Gastroesophageal sphincter (tissue), 4 donors: ENCODE measurements around the gene ST3GAL2. TPM values are rescaled to one million over a fixed set of nuclear protein-coding genes. Genes with fewer than 3 reads are reported as not detected.

Experiments
- ATAC-seq: fragments of 150-250 bp; one replicate; pipeline ENCODE4 v1.9.1; 2016; ENCODE audit warnings: mild to moderate bottlenecking, moderate library complexity
- H3K27ac ChIP-seq, 4 donors: fragments of 200-600 bp; sonication (generic) in 3 of 4; 1 replicate in 3 of 4; 2 replicates in 1 of 4; pipeline ENCODE4 v1.5.1; 2016 to 2019
- H3K27me3 ChIP-seq: fragments of 200-600 bp; sonication (generic); one replicate; pipeline ENCODE4 v1.5.1; 2019
- H3K36me3 ChIP-seq, 2 donors: fragments of 200-600 bp; sonication (generic); one replicate each; pipeline ENCODE4 v1.5.1; 2019; ENCODE audit warnings: control low read depth in 1 of 2
- H3K4me1 ChIP-seq, 3 donors: fragments of 200-600 bp; sonication (generic); 1 replicate in 2 of 3; 2 replicates in 1 of 3; pipeline ENCODE4 v1.5.1; 2016 to 2019; ENCODE audit warnings: control low read depth in 2 of 3
- H3K4me3 ChIP-seq, 2 donors: fragments of 200-600 bp; sonication (generic); one replicate each; pipeline ENCODE4 v1.5.1; 2019; ENCODE audit warnings: mild to moderate bottlenecking in 1 of 2, moderate library complexity in 1 of 2
- H3K9me3 ChIP-seq, 3 donors: fragments of 200-600 bp; sonication (generic); one replicate each; pipeline ENCODE4 v1.5.1; 2017 to 2019; ENCODE audit warnings: control low read depth in 2 of 3
- EP300 ChIP-seq: sonication (generic); formaldehyde crosslinking; IDR thresholded peaks from one replicate; pipeline ENCODE4 v1.6.1; 2017; ENCODE audit warnings: antibody characterized with exemption, mild to moderate bottlenecking
- POLR2A ChIP-seq, 2 donors: fragments of 450-650 bp; IDR thresholded peaks; one replicate each; pipeline ENCODE4 v1.6.1; 2017; ENCODE audit warnings: antibody characterized with exemption in 2 of 2, mild to moderate bottlenecking in 2 of 2, moderate library complexity in 1 of 2
- POLR2AphosphoS5 ChIP-seq: sonication (generic); formaldehyde crosslinking; IDR thresholded peaks from one replicate; pipeline ENCODE4 v1.6.1; 2017; ENCODE audit warnings: antibody characterized with exemption
- WGBS, 2 donors: methylation state at CpG; one replicate each; pipeline ENCODE4 v1.1.5; 2018; ENCODE audit warnings: low coverage in 1 of 2; 5-methylcytosine and 5-hydroxymethylcytosine counted together
- total RNA-seq, 4 donors: library from RNA; depleted of rRNA; stranded (reverse); fragments of >200 nt; gene quantifications; one replicate each; pipeline ENCODE4 v1.1.0, GENCODE V29; 2016
- TF ChIP-seq, protein P1 (sequence below), 4 experiments: fragments of 200-600 bp in 2 of 4; fragments of 450-650 bp in 2 of 4; sonication (generic) in 1 of 4; IDR thresholded peaks; one replicate each; pipeline ENCODE4 v1.5.1; 2017 to 2019; ENCODE audit warnings: antibody characterized with exemption in 4 of 4, mild to moderate bottlenecking in 2 of 4, moderate library complexity in 2 of 4

The ST3GAL2 gene
- total RNA-seq, 4 donors from 2014 or later = 17.6 to 35.6 (median 24.8) TPM

DNA sequence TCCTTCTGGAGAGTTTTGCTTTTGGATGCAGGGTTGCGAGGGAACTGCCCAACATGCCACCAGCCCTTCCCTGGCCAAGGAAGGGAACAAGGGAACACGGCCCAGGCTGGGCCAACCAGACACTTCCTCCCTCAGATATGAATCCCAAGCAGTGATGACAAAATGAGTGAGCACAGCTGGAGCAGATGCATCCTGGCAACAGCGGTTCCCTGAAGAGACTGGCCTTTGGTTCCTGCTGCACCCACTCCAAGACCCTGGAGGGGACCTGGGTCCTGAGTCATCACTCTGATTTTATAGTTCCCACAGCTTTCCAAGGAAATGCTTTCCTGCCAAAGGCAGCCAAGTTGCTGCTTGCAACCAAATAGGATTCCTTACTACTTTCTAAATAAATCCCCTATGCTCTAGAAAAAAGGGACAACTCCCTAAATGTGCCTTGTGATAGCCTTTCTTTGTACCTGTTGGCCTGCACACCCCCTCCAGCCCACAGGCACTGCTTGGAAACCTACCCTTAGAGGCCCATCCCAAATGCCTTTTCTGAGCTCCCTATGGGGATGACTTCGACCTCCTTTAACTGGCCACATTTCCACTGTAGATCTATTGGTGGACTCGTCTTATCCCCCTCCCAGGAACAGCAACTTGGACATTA, 5.3 kb downstream of the ST3GAL2 start:
- no peaks in the 10 kb centered on the region for H3K36me3 ChIP-seq
- H3K9me3 ChIP-seq = no peaks in the 10 kb centered on the region
- 11 to 33% methylated on average over 1 to 5 of the region's 5 CpGs for WGBS, 2 donors
- peak; percentile 77 for TF ChIP-seq POLR2AphosphoS5
- TF ChIP-seq, protein P1, sequence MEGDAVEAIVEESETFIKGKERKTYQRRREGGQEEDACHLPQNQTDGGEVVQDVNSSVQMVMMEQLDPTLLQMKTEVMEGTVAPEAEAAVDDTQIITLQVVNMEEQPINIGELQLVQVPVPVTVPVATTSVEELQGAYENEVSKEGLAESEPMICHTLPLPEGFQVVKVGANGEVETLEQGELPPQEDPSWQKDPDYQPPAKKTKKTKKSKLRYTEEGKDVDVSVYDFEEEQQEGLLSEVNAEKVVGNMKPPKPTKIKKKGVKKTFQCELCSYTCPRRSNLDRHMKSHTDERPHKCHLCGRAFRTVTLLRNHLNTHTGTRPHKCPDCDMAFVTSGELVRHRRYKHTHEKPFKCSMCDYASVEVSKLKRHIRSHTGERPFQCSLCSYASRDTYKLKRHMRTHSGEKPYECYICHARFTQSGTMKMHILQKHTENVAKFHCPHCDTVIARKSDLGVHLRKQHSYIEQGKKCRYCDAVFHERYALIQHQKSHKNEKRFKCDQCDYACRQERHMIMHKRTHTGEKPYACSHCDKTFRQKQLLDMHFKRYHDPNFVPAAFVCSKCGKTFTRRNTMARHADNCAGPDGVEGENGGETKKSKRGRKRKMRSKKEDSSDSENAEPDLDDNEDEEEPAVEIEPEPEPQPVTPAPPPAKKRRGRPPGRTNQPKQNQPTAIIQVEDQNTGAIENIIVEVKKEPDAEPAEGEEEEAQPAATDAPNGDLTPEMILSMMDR (IDR thresholded peaks at IDR 0.05) = no peak
- H3K4me1 ChIP-seq = peaks cover 9 to 99% (median 64%) of the 10 kb centered on the region in 3 donors
- H3K4me3 ChIP-seq = no peak overlapping the region
- H3K27ac ChIP-seq = peak overlapping the region in 3 of 4 donors; percentile 67 to 79 (median 72)
- peak; percentile 65 for ATAC-seq
- H3K27me3 ChIP-seq = no peaks in the 10 kb centered on the region

DNA sequence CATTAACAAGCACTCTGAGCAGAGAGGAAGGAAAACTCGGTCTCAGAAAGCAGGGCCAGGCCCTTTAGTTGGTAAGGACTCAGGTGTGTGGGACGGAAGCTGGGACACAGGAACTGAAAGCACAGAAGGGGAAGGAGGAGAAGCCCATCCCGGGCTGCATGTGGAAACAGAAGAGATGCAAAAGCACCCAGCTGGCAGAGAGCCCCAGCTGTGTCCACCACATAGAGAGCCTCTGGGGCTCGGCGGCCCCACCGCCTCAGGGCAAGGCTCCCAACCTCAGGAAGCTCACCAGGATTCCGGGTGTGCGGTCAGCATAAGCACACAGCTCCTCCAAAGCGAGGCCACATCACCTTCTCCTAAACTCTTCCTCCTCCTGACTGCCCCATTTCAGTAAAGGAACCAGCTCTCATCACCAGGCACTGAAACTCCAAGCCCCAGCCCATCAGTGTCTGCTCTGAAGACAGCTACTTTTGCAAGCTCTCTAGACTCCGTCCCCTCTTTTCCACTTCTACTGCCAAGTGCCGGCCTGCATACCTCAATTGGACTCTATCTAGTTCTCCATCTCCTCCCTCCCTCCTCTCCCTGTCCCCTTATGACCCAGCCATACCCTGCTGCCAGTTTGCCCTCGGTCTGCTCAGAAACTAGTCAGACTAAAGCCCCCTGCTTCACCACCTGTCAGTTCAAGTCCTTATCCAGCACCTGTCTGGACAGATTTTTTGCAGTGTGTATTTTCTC, 6.0 kb downstream of the ST3GAL2 start:
- no peaks in the 10 kb centered on the region for H3K36me3 ChIP-seq
- peaks cover 12 to 99% (median 71%) of the 10 kb centered on the region in 3 donors for H3K4me1 ChIP-seq
- H3K27ac ChIP-seq = peak overlapping the region; percentile 36 to 79 (median 70)
- TF ChIP-seq, protein P1 (IDR thresholded peaks at IDR 0.05) = no peak
- no peak for TF ChIP-seq EP300
- H3K27me3 ChIP-seq = no peaks in the 10 kb centered on the region
- ATAC-seq = peak; percentile 26
- H3K4me3 ChIP-seq = peak overlapping the region in 1 of 2 donors; percentile 2
- H3K9me3 ChIP-seq = no peaks in the 10 kb centered on the region
- 21 to 23% methylated on average over 5 to 12 of the region's 12 CpGs for WGBS, 2 donors

DNA sequence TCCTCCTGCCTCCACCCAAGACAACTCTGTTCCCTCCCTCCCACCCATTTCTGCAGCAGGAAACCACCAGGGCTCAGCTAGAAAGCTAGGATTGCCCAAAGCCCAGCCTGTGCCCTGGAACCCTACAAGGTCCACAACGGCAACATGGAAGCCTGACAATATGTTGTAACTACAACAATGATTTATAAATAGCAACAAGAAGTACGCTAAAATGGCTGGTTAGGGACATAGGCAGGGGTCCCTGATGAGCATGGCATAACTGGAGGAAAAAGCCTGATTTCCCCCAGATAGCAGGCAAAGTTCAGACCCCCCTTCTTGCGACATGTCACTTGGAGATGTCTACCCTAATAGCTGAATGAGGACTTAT, 6.6 kb downstream of the ST3GAL2 start:
- H3K4me1 ChIP-seq = peaks cover 15 to 99% (median 71%) of the 10 kb centered on the region in 3 donors
- H3K27me3 ChIP-seq = no peaks in the 10 kb centered on the region
- peak overlapping the region; percentile 36 to 79 (median 70) for H3K27ac ChIP-seq
- H3K4me3 ChIP-seq = peak overlapping the region in 1 of 2 donors; percentile 2
- H3K9me3 ChIP-seq = no peaks in the 10 kb centered on the region
- 13 to 35% methylated on average over 2 of the region's 3 CpGs for WGBS, 2 donors
- no peak for ATAC-seq
- no peaks in the 10 kb centered on the region for H3K36me3 ChIP-seq
- TF ChIP-seq, protein P1 (IDR thresholded peaks at IDR 0.05) = no peak
- TF ChIP-seq EP300 = no peak

DNA sequence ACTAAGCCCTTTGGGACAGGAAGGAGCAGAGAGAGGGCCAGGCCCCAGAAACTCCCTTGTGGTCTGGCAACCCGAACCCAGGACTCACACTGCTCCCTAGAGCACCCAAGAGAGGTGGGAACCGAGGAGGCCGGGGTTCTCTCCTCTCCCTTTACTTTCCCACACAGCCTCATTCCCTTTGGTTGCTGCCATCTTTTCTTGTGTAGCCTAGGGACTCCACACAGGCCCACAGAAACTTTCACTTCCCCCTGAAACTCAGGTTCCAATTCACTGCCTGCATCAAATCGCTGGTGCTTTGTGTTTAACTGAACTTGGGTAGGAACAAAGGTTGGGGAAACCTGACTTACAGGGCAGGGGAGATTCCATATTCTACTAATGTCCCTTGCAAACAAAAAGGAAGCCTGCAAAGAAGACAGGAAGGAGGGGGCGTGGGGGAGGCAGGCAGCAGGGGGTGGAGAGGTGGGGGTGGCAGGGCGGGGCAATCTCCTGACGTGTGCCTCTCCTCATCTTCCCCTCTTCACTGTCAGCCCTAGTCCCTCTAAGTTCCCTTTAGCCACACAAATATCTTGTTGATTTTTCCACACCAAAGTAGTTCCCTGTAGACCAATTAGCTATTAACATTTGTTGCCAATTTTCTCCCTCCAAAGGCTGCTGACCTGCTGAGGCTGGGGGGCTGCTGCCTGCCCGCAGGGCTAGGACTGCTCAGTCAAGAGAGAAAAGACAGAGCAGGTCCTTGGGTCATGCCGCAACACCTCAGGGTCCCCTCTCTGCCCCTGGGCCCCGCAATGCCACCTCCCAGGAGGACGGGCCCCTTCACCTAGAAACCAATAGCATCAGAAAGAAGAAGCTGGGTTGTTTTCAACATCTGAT, 8.0 kb downstream of the ST3GAL2 start:
- WGBS, 2 donors = 13 to 49% methylated on average over 3 to 10 of the region's 11 CpGs
- Histone ChIP-seq H3K4me3 (no peak overlapping the region), H3K4me1 (peaks cover 15 to 94% (median 60%) of the 10 kb centered on the region in 3 donors), H3K9me3 (no peaks in the 10 kb centered on the region), H3K27me3 (no peaks in the 10 kb centered on the region), H3K36me3 (no peaks in the 10 kb centered on the region), H3K27ac (peak overlapping the region in 3 of 4 donors; percentile 52 to 66 (median 58))
- no peak for ATAC-seq
- TF ChIP-seq, protein P1 (IDR thresholded peaks at IDR 0.05) = no peak
- no peak for TF ChIP-seq POLR2A (IDR thresholded peaks at IDR 0.05)
- TF ChIP-seq POLR2AphosphoS5 = no peak
- TF ChIP-seq EP300 = no peak
